ENCODE data around the gene CD7. TPM values are rescaled to one million over a fixed set of nuclear protein-coding genes. Genes with fewer than 3 reads are reported as not detected.

CD7 gene
- total RNA-seq, 1 experiment from 2014 or later = not detected

- H3K27ac Mint-ChIP-seq (ENCODE audit: unreplicated experiment) = no peak overlapping the region
Measured at GRCh38 chr17:82325286-82326180, 8.1 kb upstream of the CD7 start.

DNA sequence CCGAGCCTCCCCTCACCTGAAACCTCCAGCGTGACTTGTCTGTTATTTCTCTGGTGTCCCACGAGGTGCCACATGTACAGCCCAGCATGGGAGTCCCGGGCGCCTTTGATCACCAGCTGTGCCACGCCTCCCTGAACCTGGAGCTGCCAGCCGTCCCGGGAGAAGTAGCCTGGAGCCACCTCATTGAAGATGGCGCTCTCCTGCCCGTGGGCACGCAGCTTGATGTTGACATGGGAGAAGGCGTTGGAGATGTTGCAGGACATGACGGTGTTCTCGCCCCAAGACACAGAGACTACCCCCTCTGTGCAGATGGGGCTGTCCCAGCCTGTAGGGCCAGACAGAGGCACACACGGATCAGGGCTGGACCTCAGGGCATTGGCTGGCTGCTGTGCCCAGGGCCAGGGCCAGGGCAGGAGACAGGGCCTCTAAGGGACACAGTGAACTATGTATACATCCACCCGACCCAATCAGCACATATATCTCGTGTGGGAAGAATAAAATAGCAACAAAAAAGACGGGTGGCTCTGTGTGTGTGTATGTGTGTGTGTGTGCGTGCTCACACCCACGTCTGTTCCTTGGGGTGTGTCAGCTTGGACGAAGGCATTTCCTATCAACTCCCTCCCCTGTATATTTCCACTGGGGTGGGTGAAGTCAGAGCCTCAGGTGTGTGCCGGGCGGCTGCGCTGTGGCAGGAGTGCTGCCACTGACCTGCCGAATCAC lies 7.3 kb upstream of the CD7 start:
- no peak for DNase-seq
- CTCF ChIA-PET = interaction anchor here (0.7 to 1.8 kb wide), 2 partner anchors 8 to 89 kb away, joined by 4 to 6 read pairs; no protein-coding TSS in a partner anchor
- intact Hi-C loops (cut with micrococcal nuclease; ENCODE audit: unreplicated experiment) = loop anchor here (10.0 kb wide), 1 partner anchor 80 kb away; no protein-coding TSS in a partner anchor

More at GRCh38 chr17:82325286-82326180, 8.1 kb upstream of the CD7 start:
- H3K27me3 Mint-ChIP-seq (ENCODE audit: unreplicated experiment) = peaks cover 23% of the 10 kb centered on the region
- no peak overlapping the region for H3K4me3 Mint-ChIP-seq (ENCODE audit: low read depth, unreplicated experiment)
- H3K36me3 Mint-ChIP-seq (ENCODE audit: insufficient read depth, unreplicated experiment) = peaks cover 3% of the 10 kb centered on the region
- no peaks in the 10 kb centered on the region for H3K9me3 Mint-ChIP-seq (ENCODE audit: low read depth, unreplicated experiment)
- peaks cover under 1% of the 10 kb centered on the region for H3K4me1 Mint-ChIP-seq (ENCODE audit: low read depth, unreplicated experiment)
- DNase-seq = no peak
- BruUV-seq (replicated peaks) = no TSS peak
- TF ChIP-seq, protein P1, sequence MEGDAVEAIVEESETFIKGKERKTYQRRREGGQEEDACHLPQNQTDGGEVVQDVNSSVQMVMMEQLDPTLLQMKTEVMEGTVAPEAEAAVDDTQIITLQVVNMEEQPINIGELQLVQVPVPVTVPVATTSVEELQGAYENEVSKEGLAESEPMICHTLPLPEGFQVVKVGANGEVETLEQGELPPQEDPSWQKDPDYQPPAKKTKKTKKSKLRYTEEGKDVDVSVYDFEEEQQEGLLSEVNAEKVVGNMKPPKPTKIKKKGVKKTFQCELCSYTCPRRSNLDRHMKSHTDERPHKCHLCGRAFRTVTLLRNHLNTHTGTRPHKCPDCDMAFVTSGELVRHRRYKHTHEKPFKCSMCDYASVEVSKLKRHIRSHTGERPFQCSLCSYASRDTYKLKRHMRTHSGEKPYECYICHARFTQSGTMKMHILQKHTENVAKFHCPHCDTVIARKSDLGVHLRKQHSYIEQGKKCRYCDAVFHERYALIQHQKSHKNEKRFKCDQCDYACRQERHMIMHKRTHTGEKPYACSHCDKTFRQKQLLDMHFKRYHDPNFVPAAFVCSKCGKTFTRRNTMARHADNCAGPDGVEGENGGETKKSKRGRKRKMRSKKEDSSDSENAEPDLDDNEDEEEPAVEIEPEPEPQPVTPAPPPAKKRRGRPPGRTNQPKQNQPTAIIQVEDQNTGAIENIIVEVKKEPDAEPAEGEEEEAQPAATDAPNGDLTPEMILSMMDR (IDR thresholded peaks at IDR 0.05; ENCODE audit: unreplicated experiment) = no peak
- intact Hi-C loops (cut with micrococcal nuclease; ENCODE audit: unreplicated experiment) = loop anchor here (10.0 kb wide), 1 partner anchor 81 kb away; no protein-coding TSS in a partner anchor
- CTCF ChIA-PET = interaction anchor here (0.6 to 1.8 kb wide), 2 partner anchors 46 to 90 kb away, joined by 5 to 6 read pairs; no protein-coding TSS in a partner anchor

GRCh38 chr17:82323514-82324234 lies 6.3 kb upstream of the CD7 start:
- no peak for DNase-seq
- Mint-ChIP-seq H3K4me3 (ENCODE audit: low read depth, unreplicated experiment) (no peak overlapping the region), H3K36me3 (ENCODE audit: insufficient read depth, unreplicated experiment) (peaks cover 10% of the 10 kb centered on the region), H3K27me3 (ENCODE audit: unreplicated experiment) (peaks cover 18% of the 10 kb centered on the region), H3K4me1 (ENCODE audit: low read depth, unreplicated experiment) (peaks cover 9% of the 10 kb centered on the region), H3K27ac (ENCODE audit: unreplicated experiment) (no peak overlapping the region), H3K9me3 (ENCODE audit: low read depth, unreplicated experiment) (no peaks in the 10 kb centered on the region)
- BruUV-seq (replicated peaks) = no TSS peak
- CTCF ChIA-PET = interaction anchor here (0.6 to 1.8 kb wide), 4 partner anchors 25 to 153 kb away, joined by 3 to 6 read pairs (median 4); no protein-coding TSS in a partner anchor
- intact Hi-C loops (cut with micrococcal nuclease; ENCODE audit: unreplicated experiment) = loop anchor here (10.0 kb wide), 1 partner anchor 79 kb away; no protein-coding TSS in a partner anchor
- TF ChIP-seq, protein P1 (IDR thresholded peaks at IDR 0.05; ENCODE audit: unreplicated experiment) = no peak

More for the DNA sequence above, 7.3 kb upstream of the CD7 start:
- Mint-ChIP-seq H3K4me3 (ENCODE audit: low read depth, unreplicated experiment) (no peak overlapping the region), H3K9me3 (ENCODE audit: low read depth, unreplicated experiment) (no peaks in the 10 kb centered on the region), H3K4me1 (ENCODE audit: low read depth, unreplicated experiment) (peaks cover 9% of the 10 kb centered on the region), H3K27me3 (ENCODE audit: unreplicated experiment) (peaks cover 18% of the 10 kb centered on the region), H3K36me3 (ENCODE audit: insufficient read depth, unreplicated experiment) (peaks cover 9% of the 10 kb centered on the region), H3K27ac (ENCODE audit: unreplicated experiment) (no peak overlapping the region)
- TF ChIP-seq, protein P1 (IDR thresholded peaks at IDR 0.05; ENCODE audit: unreplicated experiment) = no peak
- no TSS peak for BruUV-seq (replicated peaks)

All from Calu3 (cell line).